PC-9 (cell line): ENCODE measurements around the gene ZFYVE27.

Experiments used
- EZH2 ChIP-seq: fragments of 200-600 bp; sonication (generic); IDR thresholded peaks from 2 replicates; pipeline ENCODE4 v1.8.0; 2017; ENCODE audit warnings: antibody characterized with exemption, low read depth
- TF ChIP-seq, protein P1 (sequence below): fragments of 200-600 bp; sonication (generic); conservative IDR thresholded peaks from 2 replicates; pipeline ENCODE4 v1.6.1; 2017; ENCODE audit warnings: mixed run types, antibody characterized with exemption, mild to moderate bottlenecking, moderate library complexity

- TF ChIP-seq, protein P1, sequence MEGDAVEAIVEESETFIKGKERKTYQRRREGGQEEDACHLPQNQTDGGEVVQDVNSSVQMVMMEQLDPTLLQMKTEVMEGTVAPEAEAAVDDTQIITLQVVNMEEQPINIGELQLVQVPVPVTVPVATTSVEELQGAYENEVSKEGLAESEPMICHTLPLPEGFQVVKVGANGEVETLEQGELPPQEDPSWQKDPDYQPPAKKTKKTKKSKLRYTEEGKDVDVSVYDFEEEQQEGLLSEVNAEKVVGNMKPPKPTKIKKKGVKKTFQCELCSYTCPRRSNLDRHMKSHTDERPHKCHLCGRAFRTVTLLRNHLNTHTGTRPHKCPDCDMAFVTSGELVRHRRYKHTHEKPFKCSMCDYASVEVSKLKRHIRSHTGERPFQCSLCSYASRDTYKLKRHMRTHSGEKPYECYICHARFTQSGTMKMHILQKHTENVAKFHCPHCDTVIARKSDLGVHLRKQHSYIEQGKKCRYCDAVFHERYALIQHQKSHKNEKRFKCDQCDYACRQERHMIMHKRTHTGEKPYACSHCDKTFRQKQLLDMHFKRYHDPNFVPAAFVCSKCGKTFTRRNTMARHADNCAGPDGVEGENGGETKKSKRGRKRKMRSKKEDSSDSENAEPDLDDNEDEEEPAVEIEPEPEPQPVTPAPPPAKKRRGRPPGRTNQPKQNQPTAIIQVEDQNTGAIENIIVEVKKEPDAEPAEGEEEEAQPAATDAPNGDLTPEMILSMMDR: no peak
- TF ChIP-seq EZH2: no peak
Observed at GRCh38 chr10:97755718-97756117, 18.8 kb downstream of the ZFYVE27 start.
